IMR-90 (cell line): ENCODE measurements around the gene ASXL3. TPM values are rescaled to one million over a fixed set of nuclear protein-coding genes. Genes with fewer than 3 reads are reported as not detected.

Experiments
- ATAC-seq: fragments of 200-7000 bp; cut with Tn5 transposase; 2 replicates; pipeline ENCODE4 v1.9.1; 2020; ENCODE audit warnings: low read depth, mild to moderate bottlenecking, moderate library complexity
- BruUV-seq: library from RNA; stranded (reverse); fragments of 400-500 nt; replicated peaks from 2 replicates; lab custom pipeline; 2021; lab: Mats Ljungman, UMichigan
- CTCF ChIA-PET: fragments of 300-600 bp; formaldehyde crosslinking; extraction: SDS; loops from one replicate; lab custom pipeline; 2021; ENCODE audit warnings: antibody characterized with exemption; lab: Yijun Ruan, JAX
- POLR2A ChIA-PET: fragments of 300-600 bp; sonication (Branson Sonifier 250); formaldehyde crosslinking; loops from one replicate; lab custom pipeline; 2022; ENCODE audit warnings: antibody characterized with exemption; ENCODE audit not compliant: unreplicated experiment; lab: Charles Lee
- DNase-seq: peaks from one replicate; pipeline ENCODE4 v3.0.0; 2013
- H2AFZ ChIP-seq: replicated peaks from 2 replicates; pipeline ENCODE3; 2013; ENCODE audit warnings: low read length, mild to moderate bottlenecking; ENCODE audit not compliant: poor library complexity
- H2AK5ac ChIP-seq: 2 replicates; pipeline ENCODE4 v1.6.1; 2013; ENCODE audit warnings: low read depth, low read length, inconsistent platforms
- H2AK9ac ChIP-seq: replicated peaks from 2 replicates; pipeline ENCODE3; 2013; ENCODE audit warnings: mild to moderate bottlenecking, low read depth, low read length, moderate library complexity; ENCODE audit not compliant: poor library complexity
- H2BK120ac ChIP-seq: 2 replicates; pipeline ENCODE4 v1.6.1; 2013; ENCODE audit warnings: low read depth, low read length, inconsistent platforms
- H2BK15ac ChIP-seq: 3 replicates; pipeline ENCODE4 v1.6.1; 2013; ENCODE audit warnings: low read depth, low read length, inconsistent platforms
- H2BK20ac ChIP-seq: 2 replicates; pipeline ENCODE4 v1.6.1; 2013; ENCODE audit warnings: low read depth, mild to moderate bottlenecking, inconsistent platforms, low read length, moderate library complexity
- H2BK5ac ChIP-seq: 2 replicates; pipeline ENCODE4 v1.6.1; 2013; ENCODE audit warnings: mild to moderate bottlenecking, low read depth, low read length, inconsistent platforms; ENCODE audit not compliant: poor library complexity, severe bottlenecking
- H3K14ac ChIP-seq: replicated peaks from 2 replicates; pipeline ENCODE4 v1.6.1; 2013; ENCODE audit warnings: low read depth, low read length, inconsistent platforms
- H3K18ac ChIP-seq: 2 replicates; pipeline ENCODE4 v1.6.1; 2013; ENCODE audit warnings: low read depth, low read length, control low read depth
- H3K23ac ChIP-seq: 2 replicates; pipeline ENCODE4 v1.6.1; 2013; ENCODE audit warnings: low read depth, low read length, inconsistent platforms
- H3K27ac ChIP-seq: 2 replicates; pipeline ENCODE4 v1.5.1; 2013; ENCODE audit warnings: mild to moderate bottlenecking, control low read depth, low read length; ENCODE audit not compliant: insufficient read depth
- H3K27me3 ChIP-seq: 2 replicates; pipeline ENCODE4 v1.6.1; 2013; ENCODE audit warnings: low read length; ENCODE audit not compliant: control insufficient read depth, insufficient read depth
- H3K36me3 ChIP-seq: 2 replicates; pipeline ENCODE4 v1.6.1; 2013; ENCODE audit warnings: low read length, mixed read lengths; ENCODE audit not compliant: control insufficient read depth, insufficient read depth
- H3K4ac ChIP-seq: 2 replicates; pipeline ENCODE4 v1.6.1; 2013; ENCODE audit warnings: low read depth, low read length, inconsistent platforms
- H3K4me1 ChIP-seq: 2 replicates; pipeline ENCODE4 v1.6.1; 2013; ENCODE audit warnings: low read length, mixed read lengths; ENCODE audit not compliant: control insufficient read depth, insufficient read depth
- H3K4me2 ChIP-seq: 2 replicates; pipeline ENCODE4 v1.6.1; 2013; ENCODE audit warnings: low read depth, mild to moderate bottlenecking, control low read depth, low read length, moderate library complexity
- H3K4me3 ChIP-seq: 2 replicates; pipeline ENCODE4 v1.5.1; 2013; ENCODE audit warnings: low read depth, mild to moderate bottlenecking, control low read depth, low read length, moderate library complexity; ENCODE audit not compliant: insufficient read depth
- H3K56ac ChIP-seq: 2 replicates; pipeline ENCODE4 v1.6.1; 2013; ENCODE audit warnings: low read length, inconsistent platforms; ENCODE audit not compliant: insufficient read depth; ENCODE audit errors: extremely low read depth
- H3K79me1 ChIP-seq, 2 experiments: 2 replicates each; pipeline ENCODE4 v1.6.1; 2013; ENCODE audit warnings: low read length in 2 of 2, inconsistent platforms in 1 of 2, low read depth in 1 of 2
- H3K9ac ChIP-seq: 2 replicates; pipeline ENCODE4 v1.6.1; 2013; ENCODE audit warnings: low read depth, low read length, control low read depth
- H3K9me1 ChIP-seq: 2 replicates; pipeline ENCODE4 v1.6.1; 2013; ENCODE audit warnings: low read length, inconsistent platforms; ENCODE audit not compliant: insufficient read depth
- H3K9me3 ChIP-seq: 2 replicates; pipeline ENCODE4 v1.6.1; 2013; ENCODE audit warnings: low read length; ENCODE audit not compliant: control insufficient read depth, insufficient read depth
- H4K20me1 ChIP-seq: 2 replicates; pipeline ENCODE4 v1.6.1; 2013; ENCODE audit warnings: low read length, inconsistent platforms; ENCODE audit not compliant: insufficient read depth
- H4K5ac ChIP-seq: 2 replicates; pipeline ENCODE4 v1.6.1; 2013; ENCODE audit warnings: mild to moderate bottlenecking, low read depth, low read length, control low read depth
- H4K8ac ChIP-seq, 2 experiments: 2 replicates each; pipeline ENCODE4 v1.6.1; 2013; ENCODE audit warnings: low read depth in 2 of 2, low read length in 2 of 2, control low read depth in 1 of 2, inconsistent platforms in 1 of 2
- H4K91ac ChIP-seq: 2 replicates; pipeline ENCODE4 v1.6.1; 2013; ENCODE audit warnings: low read depth, low read length, inconsistent platforms; ENCODE audit not compliant: insufficient read depth
- BHLHE40 ChIP-seq: fragments of 150-350 bp; IDR thresholded peaks from 2 replicates; pipeline ENCODE4 v1.6.1; 2016; ENCODE audit warnings: mild to moderate bottlenecking, low read depth, low read length
- CEBPB ChIP-seq: IDR thresholded peaks from 2 replicates; pipeline ENCODE4 v1.6.1; 2012; ENCODE audit warnings: low read depth, low read length, improper control_type of control experiment
- CHD1 ChIP-seq: IDR thresholded peaks from 2 replicates; pipeline ENCODE4 v1.6.1; 2012; ENCODE audit warnings: low read depth, low read length, improper control_type of control experiment
- CTCF ChIP-seq: conservative IDR thresholded peaks from 2 replicates; pipeline ENCODE4 v1.5.1; 2012; ENCODE audit warnings: mild to moderate bottlenecking, low read depth, low read length, improper control_type of control experiment
- ELK1 ChIP-seq: fragments of 150-350 bp; IDR thresholded peaks from 2 replicates; pipeline ENCODE4 v1.6.1; 2016; ENCODE audit warnings: low read depth, mild to moderate bottlenecking, low read length, moderate library complexity, borderline replicate concordance
- FOS ChIP-seq: fragments of 150-350 bp; IDR thresholded peaks from 2 replicates; pipeline ENCODE4 v1.6.1; 2016; ENCODE audit warnings: low read depth, low read length
- MAFK ChIP-seq: IDR thresholded peaks from 2 replicates; pipeline ENCODE4 v1.6.1; 2012; ENCODE audit warnings: low read depth, low read length, improper control_type of control experiment
- MAZ ChIP-seq: IDR thresholded peaks from 2 replicates; pipeline ENCODE4 v1.6.1; 2012; ENCODE audit warnings: low read depth, mild to moderate bottlenecking, low read length, improper control_type of control experiment, moderate library complexity, borderline replicate concordance
- NFE2L2 ChIP-seq: fragments of 150-350 bp; IDR thresholded peaks from 2 replicates; pipeline ENCODE4 v1.6.1; 2016; ENCODE audit warnings: low read depth, mild to moderate bottlenecking, low read length
- POLR2A ChIP-seq: IDR thresholded peaks from 2 replicates; pipeline ENCODE4 v1.6.1; 2012; ENCODE audit warnings: mild to moderate bottlenecking, low read depth, low read length
- RFX5 ChIP-seq: IDR thresholded peaks from 2 replicates; pipeline ENCODE4 v1.8.0; 2012; ENCODE audit warnings: low read depth, mild to moderate bottlenecking, low read length, moderate library complexity
- SMC3 ChIP-seq: fragments of 150-350 bp; IDR thresholded peaks from 2 replicates; pipeline ENCODE4 v1.6.1; 2016; ENCODE audit warnings: low read depth, mild to moderate bottlenecking, antibody characterized with exemption, low read length, moderate library complexity
- USF2 ChIP-seq: fragments of 150-350 bp; IDR thresholded peaks from 2 replicates; pipeline ENCODE4 v1.6.1; 2017; ENCODE audit warnings: mild to moderate bottlenecking, antibody characterized with exemption, low read length, low read depth
- WGBS, 2 experiments: methylation state at CpG; one replicate each; pipeline versions ENCODE4 v1.1.5 to v1.1.7; 2013; ENCODE audit warnings: missing lambda C conversion rate in 2 of 2; ENCODE audit not compliant: insufficient read length in 1 of 2; ENCODE audit errors: extremely low coverage in 2 of 2; 5-methylcytosine and 5-hydroxymethylcytosine counted together
- dilution Hi-C: fragments of 300-500 bp; cut with HindIII; formaldehyde crosslinking; loops from one replicate; pipeline ENCODE4 v1.14.3; 2018; ENCODE audit warnings: low sequenced_read_pairs; ENCODE audit not compliant: unreplicated experiment
- in situ Hi-C: fragments of 300-500 bp; cut with MboI; formaldehyde crosslinking; loops from 3 replicates; pipeline ENCODE4 v1.14.3; 2019; ENCODE audit warnings: low sequenced_read_pairs, inconsistent platforms, mixed read lengths
- intact Hi-C: fragments of 100-400 bp; cut with micrococcal nuclease; formaldehyde crosslinking; loops from 2 replicates; pipeline ENCODE4 v1.10.0; 2022
- polyA plus RNA-seq, 3 experiments: library from polyadenylated mRNA; depleted of rRNA; stranded (reverse); fragments of >200 nt; gene quantifications; 2 replicates each; pipeline ENCODE4 v1.2.3, GENCODE V29; 2012; ENCODE audit warnings: low replicate concordance in 1 of 3
- total RNA-seq: library from RNA; depleted of rRNA; stranded (reverse); fragments of >200 nt; gene quantifications from 2 replicates; pipeline ENCODE4 v1.2.3, GENCODE V29; 2012

Gene ASXL3
- total and polyA plus RNA-seq, 2 of the 4 experiments (the other 2 are of a cell fraction) = 0.03 to 0.54 TPM

GRCh38 chr18:33755931-33756560 lies 178.0 kb downstream of the ASXL3 start:
- H3K36me3 ChIP-seq = no peaks in the 10 kb centered on the region
- no peak overlapping the region; the same call in 1 of the 2 replicates for H3K18ac ChIP-seq
- no peak overlapping the region for H3K56ac ChIP-seq
- peak overlapping the region; percentile 52 for H3K4me2 ChIP-seq
- H2BK20ac ChIP-seq = no peak overlapping the region
- no peak overlapping the region for H4K91ac ChIP-seq
- CTCF ChIA-PET = no interaction called here
- H4K5ac ChIP-seq = no peak overlapping the region
- no TSS peak for BruUV-seq
- ATAC-seq = peak; percentile 92
- H4K8ac ChIP-seq = no peak overlapping the region
- H3K14ac ChIP-seq = no peak overlapping the region
- H3K79me1 ChIP-seq = no peaks in the 10 kb centered on the region
- WGBS, 2 experiments = 0% methylated on average over 3 of the region's 6 CpGs; no CpG with 5 or more reads in 1 of the 2 experiments
- no peak overlapping the region for H3K9ac ChIP-seq
- peak overlapping the region; percentile 55; the same call in 1 of the 2 replicates for H3K27ac ChIP-seq
- H3K4me3 ChIP-seq = no peak overlapping the region
- no peak overlapping the region for H2AFZ ChIP-seq
- H4K20me1 ChIP-seq = no peaks in the 10 kb centered on the region
- no peak overlapping the region for H2BK5ac ChIP-seq
- no peak overlapping the region for H2AK9ac ChIP-seq
- H3K27me3 ChIP-seq = peaks cover 3% of the 10 kb centered on the region; the same call in 1 of the 2 replicates
- H2BK15ac ChIP-seq = no peak overlapping the region
- intact Hi-C loops = loop anchor here (5.0 to 10.0 kb wide), 2 partner anchors 179 to 569 kb away; partner anchors contain the start of gene ASXL3
- H3K4ac ChIP-seq = no peak overlapping the region
- dilution Hi-C loops = no loop called here
- in situ Hi-C loops = no loop called here
- no peaks in the 10 kb centered on the region for H3K9me1 ChIP-seq
- H2BK120ac ChIP-seq = no peak overlapping the region
- no peak overlapping the region for H2AK5ac ChIP-seq
- no peak for TF ChIP-seq CTCF
- TF ChIP-seq POLR2A = no peak
- no peak for TF ChIP-seq USF2
- no peak for TF ChIP-seq MAZ
- TF ChIP-seq MAFK = no peak; the same call in 1 of the 2 replicates
- TF ChIP-seq ELK1 = no peak
- no peak for TF ChIP-seq CHD1
- TF ChIP-seq BHLHE40 = no peak
- no peak for TF ChIP-seq SMC3
- TF ChIP-seq FOS = peak; percentile 83
- peak; percentile 81 for TF ChIP-seq NFE2L2
- TF ChIP-seq RFX5 = no peak
- TF ChIP-seq CEBPB = peak; percentile 10; the same call in 1 of the 2 replicates
- peak; percentile 93 for DNase-seq
- H3K23ac ChIP-seq = no peak overlapping the region
- peaks cover 5% of the 10 kb centered on the region; the same call in 1 of the 2 replicates for H3K4me1 ChIP-seq
- POLR2A ChIA-PET = no interaction called here
- no peaks in the 10 kb centered on the region for H3K9me3 ChIP-seq
